GM19240 (cell line): Measurements from ENCODE around the gene RXYLT1.

ENCODE experiments used
- DNase-seq: peaks from one replicate; pipeline ENCODE4 v3.0.0; 2011; ENCODE audit warnings: low spot score; ENCODE audit not compliant: insufficient read length

Gene RXYLT1

GRCh38 chr12:63843254-63843720 lies 63.6 kb downstream of the RXYLT1 start:
- no peak for DNase-seq

GRCh38 chr12:63843721-63844390 lies 64.1 kb downstream of the RXYLT1 start:
- DNase-seq, result peak; percentile 65

- no peak for DNase-seq
Observed at GRCh38 chr12:63844391-63845341, 65.0 kb downstream of the RXYLT1 start, which contains the start of gene SRGAP1. Gene SRGAP1, plus strand, starts transcription at chr12:63844700. Its CDS starts 117 bp downstream, at chr12:63844817.

- no peak for DNase-seq
Observed at GRCh38 chr12:63845726-63846125, 66.0 kb downstream of the RXYLT1 start.

GRCh38 chr12:63846238-63846967 lies 66.7 kb downstream of the RXYLT1 start:
- no peak for DNase-seq

GRCh38 chr12:63848450-63848849 lies 68.7 kb downstream of the RXYLT1 start:
- no peak for DNase-seq

GRCh38 chr12:63849106-63849620 lies 69.5 kb downstream of the RXYLT1 start:
- no peak for DNase-seq

- DNase-seq, result no peak
Observed at GRCh38 chr12:63849641-63850040, 69.9 kb downstream of the RXYLT1 start.

GRCh38 chr12:63853978-63854377 lies 74.3 kb downstream of the RXYLT1 start:
- no peak for DNase-seq

- no peak for DNase-seq
Observed at GRCh38 chr12:63855299-63855698, 75.6 kb downstream of the RXYLT1 start.

GRCh38 chr12:63857771-63858670 lies 78.3 kb downstream of the RXYLT1 start:
- no peak for DNase-seq
